Measurements from ENCODE around the gene SLC1A3. TPM values are rescaled to one million over a fixed set of nuclear protein-coding genes. Genes with fewer than 3 reads are reported as not detected.

SLC1A3 gene
- total and polyA plus RNA-seq, 10 of the 15 experiments (the other 5 are each of a cell fraction or from before 2014, with no cell fraction given), result 0.23 to 4.4 (median 3.3) TPM

GRCh38 chr5:36701085-36701698 lies 94.8 kb downstream of the SLC1A3 start (continued):
- TF ChIP-seq PKNOX1 (IDR thresholded peaks at IDR 0.05) (no peak), CEBPB (IDR thresholded peaks at IDR 0.05; ENCODE audit: borderline replicate concordance in 1 of 2, low read depth in 2 of 2, low read length in 2 of 2) (no peak), MYC (IDR thresholded peaks at IDR 0.05; ENCODE audit: insufficient read depth, insufficient read length, insufficient replicate concordance, low read length, severe bottlenecking) (no peak), SIX5 (IDR thresholded peaks at IDR 0.05; ENCODE audit: low read depth, low read length, severe bottlenecking) (no peak), SP1 (IDR thresholded peaks at IDR 0.05; ENCODE audit: low read depth, low read length) (no peak)

GRCh38 chr5:36703245-36703860 lies 96.9 kb downstream of the SLC1A3 start:
- no peaks in the 10 kb centered on the region for H3K79me2 ChIP-seq (ENCODE audit: control insufficient read depth, insufficient read depth, low read length)
- POLR2A ChIA-PET, result interaction anchor here (1.2 to 1.9 kb wide), 2 partner anchors 10 to 21 kb away, joined by 3 to 6 read pairs; no protein-coding TSS in a partner anchor
- CTCF ChIA-PET, result interaction anchor here (1.8 to 2.9 kb wide), 2 partner anchors 7 to 20 kb away, joined by 8 to 12 read pairs; no protein-coding TSS in a partner anchor
- peaks cover 3% of the 10 kb centered on the region for H3K9me3 ChIP-seq (replicated peaks; ENCODE audit: control insufficient read depth, insufficient read depth, low read length)
- RAD21 ChIA-PET (ENCODE audit: unreplicated experiment), result interaction anchor here (0.9 kb wide), 1 partner anchor 13 kb away, joined by 3 read pairs; no protein-coding TSS in a partner anchor
- no peak overlapping the region for H2AFZ ChIP-seq (ENCODE audit: control insufficient read depth, low read depth, low read length)
- H4K20me1 ChIP-seq (ENCODE audit: control insufficient read depth, insufficient read depth), result no peaks in the 10 kb centered on the region
- SMC1A ChIA-PET (ENCODE audit: uncharacterized antibody, unreplicated experiment), result interaction anchor here (0.8 to 1.0 kb wide), 2 partner anchors 9 to 22 kb away, joined by 3 read pairs; no protein-coding TSS in a partner anchor
- DNase-seq (ENCODE audit: low read depth, low spot score), result no peak
- no peak overlapping the region for H3K9ac ChIP-seq (ENCODE audit: control insufficient read depth, insufficient read depth, low read length)
- H3K27ac ChIP-seq (ENCODE audit: control insufficient read depth, insufficient read depth), result no peak overlapping the region
- no peak overlapping the region for H3K4me2 ChIP-seq (ENCODE audit: control insufficient read depth, insufficient read depth)
- WGBS (ENCODE audit: insufficient coverage, insufficient replicate concordance, low lambda C conversion rate, missing lambda C conversion rate), result 77% methylated on average over 5 of the region's 5 CpGs
- FAIRE-seq, result no peak
- H3K27me3 ChIP-seq (replicated peaks in 1 of 2; ENCODE audit: control insufficient read depth in 2 of 2, insufficient read depth in 2 of 2, low read length in 1 of 2), result no peaks in the 10 kb centered on the region
- no TSS peak for BruUV-seq (replicated peaks)
- intact Hi-C loops (cut with micrococcal nuclease; ENCODE audit: unreplicated experiment), result no loop called here
- in situ Hi-C loops (cut with MboI), result no loop called here
- peaks cover 23% of the 10 kb centered on the region for H3K4me1 ChIP-seq (ENCODE audit: control insufficient read depth, insufficient read depth, low read length)
- peaks cover 2 to 21% of the 10 kb centered on the region in 2 experiments for H3K36me3 ChIP-seq (ENCODE audit: control insufficient read depth in 2 of 2, insufficient read depth in 2 of 2, low read length in 1 of 2)
- H3K4me3 ChIP-seq, result no peak overlapping the region
- no peak for ATAC-seq
- TF ChIP-seq POLR2A (IDR thresholded peaks at IDR 0.05; ENCODE audit: low read depth, low read length) (no peak), YY1 (IDR thresholded peaks at IDR 0.05; ENCODE audit: low read depth, low read length) (no peak), SRF (IDR thresholded peaks at IDR 0.05; ENCODE audit: low read depth in 2 of 2, low read length in 2 of 2) (no peak), ZNF622 (IDR thresholded peaks at IDR 0.05) (no peak), ZBTB4 (CRISPR knock-in tag; IDR thresholded peaks at IDR 0.05) (no peak), TCF7 (IDR thresholded peaks at IDR 0.05; ENCODE audit: borderline replicate concordance) (no peak), POLR2AphosphoS2 (IDR thresholded peaks at IDR 0.05; ENCODE audit: low read depth, low read length) (no peak), SMC3 (IDR thresholded peaks at IDR 0.05; ENCODE audit: borderline replicate concordance, low read length) (no peak), RAD51 (IDR thresholded peaks at IDR 0.05) (no peak), SUZ12 (IDR thresholded peaks at IDR 0.05; ENCODE audit: unreplicated experiment) (no peak), EGR1 (IDR thresholded peaks at IDR 0.05; ENCODE audit: borderline replicate concordance in 1 of 2, low read depth in 2 of 2, low read length in 2 of 2) (no peak), TBL1XR1 (IDR thresholded peaks at IDR 0.05; ENCODE audit: low read depth, low read length) (no peak), JUNB (IDR thresholded peaks at IDR 0.05) (no peak), RBBP5 (conservative IDR thresholded peaks at IDR 0.05) (no peak)
